Small intestine (tissue), 7 donors: ENCODE results near the gene PGAM2. TPM values are rescaled to one million over a fixed set of nuclear protein-coding genes. Genes with fewer than 3 reads are reported as not detected.

Experiments used
- DNase-seq, 2 donors: peaks; one replicate each; pipeline versions ENCODE4 v3.0.0 to v3.0.0-alpha.2; 2013
- FAIRE-seq: peaks from 2 replicates; lab custom pipeline; 2012; peaks lifted over from hg19 to GRCh38; lab: Jason Lieb, UNC
- H3K27ac ChIP-seq, 3 donors: one replicate each; pipeline ENCODE4 v1.5.1; 2013; ENCODE audit warnings: low read length in 2 of 3, mild to moderate bottlenecking in 2 of 3, control low read depth in 1 of 3, inconsistent platforms in 1 of 3, low read depth in 1 of 3, moderate library complexity in 1 of 3
- H3K27me3 ChIP-seq, 3 donors: one replicate each; pipeline ENCODE4 v1.6.1; 2013; ENCODE audit warnings: low read length in 3 of 3, inconsistent platforms in 1 of 3; ENCODE audit not compliant: control insufficient read depth in 3 of 3, insufficient read depth in 3 of 3
- H3K36me3 ChIP-seq, 3 donors: one replicate each; pipeline ENCODE4 v1.6.1; 2013; ENCODE audit warnings: low read length in 3 of 3, inconsistent platforms in 1 of 3, low read depth in 1 of 3, mild to moderate bottlenecking in 1 of 3, moderate library complexity in 1 of 3; ENCODE audit not compliant: control insufficient read depth in 3 of 3, insufficient read depth in 2 of 3
- H3K4me1 ChIP-seq, 3 donors: one replicate each; pipeline ENCODE4 v1.6.1; 2013; ENCODE audit warnings: low read length in 2 of 3, inconsistent platforms in 1 of 3, low read depth in 1 of 3, mild to moderate bottlenecking in 1 of 3, moderate library complexity in 1 of 3; ENCODE audit not compliant: control insufficient read depth in 3 of 3, insufficient read depth in 2 of 3
- H3K4me3 ChIP-seq, 3 donors: one replicate each; pipeline ENCODE4 v1.5.1; 2013; ENCODE audit warnings: low read length in 3 of 3, control low read depth in 1 of 3, inconsistent platforms in 1 of 3, low read depth in 1 of 3, mild to moderate bottlenecking in 1 of 3, moderate library complexity in 1 of 3
- H3K9me3 ChIP-seq, 2 donors: one replicate each; pipeline ENCODE4 v1.6.1; 2013; ENCODE audit warnings: low read depth in 1 of 2, low read length in 1 of 2; ENCODE audit not compliant: control insufficient read depth in 2 of 2, insufficient read depth in 1 of 2
- WGBS, 3 donors: extraction: QIAGEN DNeasy Blood & Tissue Kit; methylation state at CpG; one replicate each; pipeline ENCODE4 v1.1.7; 2013; 5-methylcytosine and 5-hydroxymethylcytosine counted together
- polyA plus RNA-seq, 4 donors: library from polyadenylated mRNA; stranded (reverse) in 3 of 4; unstranded in 1 of 4; fragments of 200-250 nt in 3 of 4; fragments of 120-200 nt in 1 of 4; gene quantifications; one replicate each; pipeline versions ENCODE4 v1.2.1 to v1.2.3, GENCODE V29; 2013
- donor health status: healthy with polysubstance abuse.
- donor health status: control.
- donor health status: control.
- donor health status: Bipolar disorder and iron deficiency.
- donor health status: healthy.

The PGAM2 gene
- polyA plus RNA-seq, 4 donors, result 1.00 to 5.7 (median 2.1) TPM

GRCh38 chr7:44110719-44111635 is 45.6 kb upstream of the PGAM2 start:
- peaks cover 0 to 3% (median 0%) of the 10 kb centered on the region in 3 donors for H3K4me1 ChIP-seq
- peaks cover 0 to 15% (median 1%) of the 10 kb centered on the region in 3 donors for H3K27me3 ChIP-seq
- DNase-seq, result no peak
- H3K9me3 ChIP-seq, result no peaks in the 10 kb centered on the region
- no peak for FAIRE-seq
- H3K4me3 ChIP-seq, result no peak overlapping the region
- peaks cover 0 to 46% (median 3%) of the 10 kb centered on the region in 3 donors for H3K36me3 ChIP-seq
- WGBS, 3 donors, result 67 to 77% (median 71%) methylated on average over 27 of the region's 27 CpGs
- H3K27ac ChIP-seq, result no peak overlapping the region

- Histone ChIP-seq H3K9me3 (no peaks in the 10 kb centered on the region), H3K4me3 (no peak overlapping the region), H3K27ac (no peak overlapping the region), H3K36me3 (peaks cover 0 to 36% (median 3%) of the 10 kb centered on the region in 3 donors), H3K4me1 (peaks cover 0 to 3% (median 0%) of the 10 kb centered on the region in 3 donors), H3K27me3 (peaks cover 0 to 25% (median 4%) of the 10 kb centered on the region in 3 donors)
- no peak for DNase-seq
- WGBS, 3 donors, result 89 to 94% (median 91%) methylated on average over 13 to 18 of the region's 18 CpGs
- no peak for FAIRE-seq
Measured at GRCh38 chr7:44109991-44110390, 44.6 kb upstream of the PGAM2 start.

DNA sequence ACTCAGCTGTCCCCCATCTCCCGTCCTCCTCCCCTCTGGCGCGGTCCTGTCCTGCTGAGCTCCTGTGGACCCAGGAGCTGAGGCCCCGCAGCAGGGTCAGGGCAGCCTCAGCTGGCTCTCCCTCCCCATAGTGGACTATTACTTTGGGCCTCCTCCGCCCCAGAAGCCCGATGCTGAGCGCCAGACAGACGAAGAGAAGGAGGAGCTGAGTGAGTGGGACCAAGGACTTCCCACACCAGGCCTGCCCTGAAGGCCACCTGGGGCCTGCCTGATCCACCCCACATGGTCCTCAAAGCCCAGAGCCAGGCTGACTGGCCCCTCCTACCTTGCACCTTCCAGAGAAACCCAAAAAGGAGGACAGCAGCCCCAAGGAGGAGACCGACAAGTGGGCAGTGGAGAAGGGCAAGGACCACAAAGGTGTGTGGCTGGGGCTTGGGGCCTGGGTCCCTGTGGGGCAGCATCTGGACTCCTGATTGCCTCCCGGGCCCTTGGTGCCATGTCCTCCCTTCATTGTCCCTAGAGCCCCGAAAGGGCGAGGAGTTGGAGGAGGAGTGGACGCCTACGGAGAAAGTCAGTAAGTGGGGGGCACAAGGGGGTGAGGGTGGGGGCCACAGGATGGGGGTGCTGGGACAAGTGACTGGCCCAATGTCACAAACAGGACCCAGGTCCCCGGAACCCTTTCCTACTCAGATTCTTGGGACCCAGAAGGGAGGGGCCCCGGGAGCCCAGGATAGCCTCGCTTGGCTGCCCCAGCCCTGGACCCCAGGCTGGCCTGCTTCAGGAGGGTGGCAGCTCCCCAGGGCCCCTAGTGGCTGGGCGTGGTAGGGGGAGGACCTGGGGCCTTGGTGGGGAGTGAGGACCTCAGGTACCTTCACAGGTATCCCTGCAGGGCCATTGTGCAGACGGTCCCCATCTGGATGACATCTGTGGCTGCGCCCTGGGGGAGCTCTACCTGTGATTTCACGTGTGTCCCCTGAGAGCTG is 43.7 kb upstream of the PGAM2 start:
- 86 to 87% (median 86%) methylated on average over 17 to 21 of the region's 21 CpGs for WGBS, 3 donors
- DNase-seq (no peak), FAIRE-seq (no peak)
- Histone ChIP-seq H3K36me3 (peaks cover 0 to 27% (median 3%) of the 10 kb centered on the region in 3 donors), H3K4me1 (peaks cover 0 to 3% (median 0%) of the 10 kb centered on the region in 3 donors), H3K27me3 (peaks cover 0 to 32% (median 4%) of the 10 kb centered on the region in 3 donors), H3K9me3 (no peaks in the 10 kb centered on the region), H3K27ac (no peak overlapping the region), H3K4me3 (no peak overlapping the region)

DNA sequence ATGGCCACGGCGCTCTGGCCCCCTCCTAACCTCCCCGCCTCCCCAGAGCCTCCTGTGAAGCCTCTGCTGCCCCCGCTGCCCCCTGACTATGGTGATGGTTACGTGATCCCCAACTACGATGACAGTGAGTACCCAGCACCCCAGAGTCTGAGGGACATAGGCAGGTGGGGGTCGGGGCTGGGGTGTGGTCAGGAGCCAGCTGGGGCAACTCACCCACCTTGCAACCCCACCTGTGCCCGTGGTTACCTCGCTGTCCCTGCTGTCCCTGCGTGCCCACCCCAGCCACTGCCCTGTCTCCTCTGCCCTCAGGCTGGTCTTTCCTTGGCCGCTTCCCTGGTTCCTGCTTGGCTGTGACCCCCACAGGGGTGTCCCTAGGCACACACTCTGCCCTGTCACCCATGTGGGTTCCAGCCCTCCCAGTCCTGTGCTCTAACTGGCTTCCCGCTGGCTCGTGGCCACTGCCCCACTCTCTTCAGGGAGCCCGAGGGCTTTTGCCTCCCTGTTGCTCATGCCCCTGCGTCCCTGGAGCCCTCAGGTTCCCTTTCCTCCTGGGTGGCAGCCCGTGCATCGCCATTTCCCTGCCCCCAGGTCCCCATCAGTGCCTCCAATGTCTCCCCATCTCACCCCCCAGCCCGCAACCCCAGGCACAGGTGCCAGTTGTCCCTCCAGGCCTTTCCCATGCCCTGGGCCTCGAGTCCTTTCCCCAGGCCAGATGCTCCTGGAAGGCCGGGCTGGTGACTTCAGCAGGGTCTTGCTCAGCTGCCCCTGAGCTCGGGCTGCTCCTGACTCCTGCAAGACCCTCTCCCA is 42.8 kb upstream of the PGAM2 start:
- peaks cover 0 to 39% (median 4%) of the 10 kb centered on the region in 3 donors for H3K27me3 ChIP-seq
- 82 to 85% (median 85%) methylated on average over 21 of the region's 21 CpGs for WGBS, 3 donors
- FAIRE-seq (no peak), DNase-seq (no peak)
- no peak overlapping the region for H3K4me3 ChIP-seq
- H3K27ac ChIP-seq, result no peak overlapping the region
- peaks cover 0 to 21% (median 3%) of the 10 kb centered on the region in 3 donors for H3K36me3 ChIP-seq
- H3K4me1 ChIP-seq, result peaks cover 0 to 2% (median 0%) of the 10 kb centered on the region in 3 donors
- H3K9me3 ChIP-seq, result no peaks in the 10 kb centered on the region

GRCh38 chr7:44107116-44107960 is 42.0 kb upstream of the PGAM2 start:
- H3K27me3 ChIP-seq, result peaks cover 0 to 39% (median 4%) of the 10 kb centered on the region in 3 donors
- H3K9me3 ChIP-seq, result no peaks in the 10 kb centered on the region
- FAIRE-seq, result no peak
- WGBS, 3 donors, result 89 to 92% (median 90%) methylated on average over 18 of the region's 18 CpGs
- no peak overlapping the region for H3K27ac ChIP-seq
- no peaks in the 10 kb centered on the region for H3K4me1 ChIP-seq
- no peak for DNase-seq
- H3K36me3 ChIP-seq, result peaks cover 0 to 16% (median 3%) of the 10 kb centered on the region in 3 donors
- H3K4me3 ChIP-seq, result no peak overlapping the region

- Histone ChIP-seq H3K9me3 (no peaks in the 10 kb centered on the region), H3K27me3 (peaks cover 0 to 33% (median 4%) of the 10 kb centered on the region in 3 donors), H3K4me1 (no peaks in the 10 kb centered on the region), H3K4me3 (no peak overlapping the region), H3K27ac (no peak overlapping the region), H3K36me3 (peaks cover 0 to 10% (median 3%) of the 10 kb centered on the region in 3 donors)
- no peak for FAIRE-seq
- no peak for DNase-seq
- WGBS, 3 donors, result 75 to 87% (median 79%) methylated on average over 9 to 10 of the region's 10 CpGs
Measured at GRCh38 chr7:44106311-44107065, 41.1 kb upstream of the PGAM2 start.
